Muscle of arm (tissue), 12 donors: ENCODE results near the gene UGT1A6. TPM values are rescaled to one million over a fixed set of nuclear protein-coding genes. Genes with fewer than 3 reads are reported as not detected.
"Not testable (repeated sequence)": the region's sequence is repeated elsewhere in the genome, so short reads cannot be mapped to it uniquely, and the experiment has no call there.

Source experiments
- DNase-seq: peaks from one replicate; pipeline ENCODE4 v3.0.0-alpha.2; 2013
- polyA plus RNA-seq, 12 donors: library from polyadenylated mRNA; unstranded; fragments of 120-200 nt; gene quantifications; one replicate each; pipeline ENCODE4 v1.2.1, GENCODE V29; 2013; ENCODE audit not compliant: insufficient read length in 12 of 12

The UGT1A6 gene
- polyA plus RNA-seq, 12 donors, result 0.14 to 0.62 TPM; not detected in 10

GRCh38 chr2:233718552-233718951 lies 25.9 kb downstream of the UGT1A6 start, which contains the start of gene UGT1A4:
UGT1A4 (plus strand) TSS chr2:233718736; CDS start chr2:233718821, 85 bp downstream.
- no peak for DNase-seq

GRCh38 chr2:233728723-233729301 lies 36.1 kb downstream of the UGT1A6 start, which contains the start of gene UGT1A3:
UGT1A3 (plus strand) TSS chr2:233729042; CDS start chr2:233729127, 85 bp downstream.
- DNase-seq, result no peak

GRCh38 chr2:233736868-233737653 lies 44.4 kb downstream of the UGT1A6 start:
- not testable (repeated sequence) for DNase-seq

GRCh38 chr2:233740870-233741269 lies 48.2 kb downstream of the UGT1A6 start:
- no peak for DNase-seq

GRCh38 chr2:233743464-233744259 lies 51.0 kb downstream of the UGT1A6 start:
- no peak for DNase-seq

GRCh38 chr2:233745073-233745755 lies 52.5 kb downstream of the UGT1A6 start:
- no peak for DNase-seq

GRCh38 chr2:233745838-233746237 lies 53.1 kb downstream of the UGT1A6 start:
- not testable (repeated sequence) for DNase-seq

- DNase-seq, result no peak
Measured at GRCh38 chr2:233746475-233747282, 54.0 kb downstream of the UGT1A6 start.

- DNase-seq, result no peak
Measured at GRCh38 chr2:233747283-233747544, 54.5 kb downstream of the UGT1A6 start.

GRCh38 chr2:233750689-233751088 lies 58.0 kb downstream of the UGT1A6 start:
- not testable (repeated sequence) for DNase-seq

- DNase-seq, result not testable (repeated sequence)
Measured at GRCh38 chr2:233751212-233752009, 58.7 kb downstream of the UGT1A6 start.

- DNase-seq, result no peak
Measured at GRCh38 chr2:233754872-233755611, 62.4 kb downstream of the UGT1A6 start.

- DNase-seq, result no peak
Measured at GRCh38 chr2:233756429-233757081, 63.9 kb downstream of the UGT1A6 start.

- DNase-seq, result no peak
Measured at GRCh38 chr2:233758141-233758540, 65.5 kb downstream of the UGT1A6 start.

- no peak for DNase-seq
Measured at GRCh38 chr2:233758849-233759248, 66.2 kb downstream of the UGT1A6 start.

- DNase-seq, result no peak
Measured at GRCh38 chr2:233760043-233760442, 67.4 kb downstream of the UGT1A6 start, which contains the start of gene UGT1A1. UGT1A1 (plus strand) TSS chr2:233760270; CDS start chr2:233760288, 18 bp downstream.

GRCh38 chr2:233761040-233761769 lies 68.5 kb downstream of the UGT1A6 start:
- no peak for DNase-seq

GRCh38 chr2:233764264-233764663 lies 71.6 kb downstream of the UGT1A6 start:
- DNase-seq, result no peak
